ENCODE results near the gene CD28.

- TF ChIP-seq CTCF (IDR thresholded peaks at IDR 0.05) (no peak), POLR2AphosphoS5 (IDR thresholded peaks at IDR 0.05) (no peak), EP300 (IDR thresholded peaks at IDR 0.05) (no peak), POLR2A (IDR thresholded peaks at IDR 0.05) (no peak)
Observed at GRCh38 chr2:203787979-203788378, 81.5 kb downstream of the CD28 start.
